HG02981 (cell line): ENCODE measurements around the gene KLHL20.
"Not testable (repeated sequence)": the region's sequence is repeated elsewhere in the genome, so short reads cannot be mapped to it uniquely, and the experiment has no call there.

ENCODE experiments used
- ATAC-seq: cut with Tn5 transposase; IDR thresholded peaks from one replicate; pipeline ENCODE4 v1.9.1; 2021; ENCODE audit warnings: mild to moderate bottlenecking, moderate library complexity; ENCODE audit not compliant: unreplicated experiment

The KLHL20 gene

GRCh38 chr1:173744651-173745050 is 29.9 kb downstream of the KLHL20 start:
- no peak for ATAC-seq

- ATAC-seq: no peak
Measured at GRCh38 chr1:173749137-173749536, 34.4 kb downstream of the KLHL20 start.

- ATAC-seq: no peak
Measured at GRCh38 chr1:173753830-173754229, 39.0 kb downstream of the KLHL20 start.

- ATAC-seq: no peak
Measured at GRCh38 chr1:173757666-173758065, 42.9 kb downstream of the KLHL20 start.

- ATAC-seq: no peak
Measured at GRCh38 chr1:173758110-173758509, 43.3 kb downstream of the KLHL20 start.

GRCh38 chr1:173758980-173759379 is 44.2 kb downstream of the KLHL20 start:
- ATAC-seq: no peak

GRCh38 chr1:173764331-173764730 is 49.5 kb downstream of the KLHL20 start:
- not testable (repeated sequence) for ATAC-seq

- ATAC-seq: no peak
Measured at GRCh38 chr1:173768206-173768605, 53.4 kb downstream of the KLHL20 start.

- no peak for ATAC-seq
Measured at GRCh38 chr1:173768827-173769226, 54.0 kb downstream of the KLHL20 start.

GRCh38 chr1:173770330-173770729 is 55.5 kb downstream of the KLHL20 start:
- not testable (repeated sequence) for ATAC-seq

- no peak for ATAC-seq
Measured at GRCh38 chr1:173771560-173771959, 56.8 kb downstream of the KLHL20 start.

- no peak for ATAC-seq
Measured at GRCh38 chr1:173775578-173776226, 60.9 kb downstream of the KLHL20 start.

GRCh38 chr1:173779936-173780335 is 65.2 kb downstream of the KLHL20 start:
- no peak for ATAC-seq

- ATAC-seq: no peak
Measured at GRCh38 chr1:173784997-173785396, 70.2 kb downstream of the KLHL20 start.

GRCh38 chr1:173789841-173790240 is 75.1 kb downstream of the KLHL20 start:
- ATAC-seq: no peak

GRCh38 chr1:173798078-173798477 is 83.3 kb downstream of the KLHL20 start:
- ATAC-seq: no peak

GRCh38 chr1:173799995-173800394 is 85.2 kb downstream of the KLHL20 start:
- not testable (repeated sequence) for ATAC-seq

GRCh38 chr1:173802961-173803360 is 88.2 kb downstream of the KLHL20 start:
- no peak for ATAC-seq

GRCh38 chr1:173813654-173814053 is 98.9 kb downstream of the KLHL20 start:
- ATAC-seq: not testable (repeated sequence)

- no peak for ATAC-seq
Measured at GRCh38 chr1:173818459-173818858, 103.7 kb downstream of the KLHL20 start.

GRCh38 chr1:173821680-173822079 is 106.9 kb downstream of the KLHL20 start:
- no peak for ATAC-seq

- ATAC-seq: peak; percentile 36
Measured at GRCh38 chr1:173823781-173824314, 109.1 kb downstream of the KLHL20 start.
